H1 (cell line): ENCODE measurements around the gene UROD. TPM values are rescaled to one million over a fixed set of nuclear protein-coding genes. Genes with fewer than 3 reads are reported as not detected.
A peak's percentile ranks its signal among the peaks of the same experiment; 100 is the strongest.

Experiments
- FOSL1 ChIP-seq: IDR thresholded peaks from 2 replicates; pipeline ENCODE4 v1.6.1; 2011; ENCODE audit warnings: mild to moderate bottlenecking, low read depth, low read length, moderate library complexity; ENCODE audit not compliant: insufficient read depth
- RAD21 ChIP-seq, 2 experiments: IDR thresholded peaks in 1 of 2; conservative IDR thresholded peaks in 1 of 2; 2 replicates each; pipeline ENCODE4 v1.6.1; 2011; ENCODE audit warnings: low read depth in 2 of 2, low read length in 2 of 2, improper control_type of control experiment in 1 of 2, inconsistent platforms in 1 of 2, mild to moderate bottlenecking in 1 of 2, moderate library complexity in 1 of 2
- SIN3A ChIP-seq, 2 experiments: IDR thresholded peaks in 1 of 2; conservative IDR thresholded peaks in 1 of 2; 2 replicates each; pipeline ENCODE4 v1.6.1; 2011 to 2012; ENCODE audit warnings: low read length in 2 of 2, improper control_type of control experiment in 1 of 2, low read depth in 1 of 2, mild to moderate bottlenecking in 1 of 2
- polyA plus RNA-seq, 7 experiments: library from polyadenylated mRNA; depleted of rRNA in 3 of 7; stranded (reverse) in 5 of 7; unstranded in 2 of 7; fragments of >200 nt in 5 of 7; fragments of 200-250 nt in 2 of 7; gene quantifications; 1 replicate in 5 of 7; 2 replicates in 1 of 7; 4 replicates in 1 of 7; pipeline versions ENCODE4 v1.2.1 to v1.2.3, GENCODE V29; 2011 to 2013; ENCODE audit warnings: missing spikeins in 2 of 7, mixed read lengths in 2 of 7
- total RNA-seq: library from RNA; stranded (reverse); fragmentation: NEBNext Ultra II Directional; extraction: Animal tissue kit (Norgen Biotek cat#: 25700); gene quantifications from 2 replicates; pipeline ENCODE4 v1.2.1, GENCODE V29; 2021

UROD gene
- total and polyA plus RNA-seq, 2 of the 8 experiments (the other 6 are each of a cell fraction or from before 2014, with no cell fraction given), result 86.6 to 220 TPM

GRCh38 chr1:45014321-45015028 is 2.4 kb downstream of the UROD start (continued):
- TF ChIP-seq RAD21 (IDR thresholded peaks at IDR 0.05 in 1 of 2, conservative IDR thresholded peaks at IDR 0.05 in 1 of 2; ENCODE audit: low read depth in 2 of 2, low read length in 2 of 2) (peak; percentile 95 to 96), FOSL1 (no peak), SIN3A (conservative IDR thresholded peaks at IDR 0.05 in 1 of 2, IDR thresholded peaks at IDR 0.05 in 1 of 2; ENCODE audit: low read depth in 1 of 2, low read length in 2 of 2) (0 out of 4 replicates have a peak, but pooled peaks of 1 of the 2 experiments have one; percentile 31)
